Measurements from ENCODE around the gene SULT1C4. TPM values are rescaled to one million over a fixed set of nuclear protein-coding genes. Genes with fewer than 3 reads are reported as not detected.

The SULT1C4 gene
- polyA plus RNA-seq, 1 donor from 2014 or later, result not detected

GRCh38 chr2:108412995-108413710, 35.4 kb downstream of the SULT1C4 start:
- H3K27me3 ChIP-seq (ENCODE audit: insufficient read depth, low read depth, low read length), result no peaks in the 10 kb centered on the region
- no peak overlapping the region for H3K4me2 ChIP-seq (ENCODE audit: low read length)
- H3K27ac ChIP-seq (ENCODE audit: low read length), result no peak overlapping the region

DNA sequence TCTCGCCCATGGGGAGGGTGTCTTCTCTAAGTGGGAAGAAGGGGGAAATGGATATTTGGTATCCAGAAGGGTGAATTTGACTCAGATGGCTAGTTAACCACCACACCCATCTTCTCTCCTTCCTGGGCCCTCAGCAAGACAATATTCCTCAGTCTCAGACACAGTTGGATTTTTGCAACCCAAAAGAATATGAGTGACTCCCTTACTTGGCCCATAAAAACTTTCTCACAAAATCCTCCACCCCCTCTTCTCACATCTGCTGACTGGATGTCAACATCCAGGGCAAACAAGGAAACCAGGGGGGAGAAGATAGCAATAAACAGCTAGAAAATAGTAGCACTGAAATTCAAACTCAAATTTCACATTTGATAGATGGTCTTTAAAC, 35.9 kb downstream of the SULT1C4 start:
- H4K20me1 ChIP-seq (ENCODE audit: insufficient read depth), result no peaks in the 10 kb centered on the region
- no peaks in the 10 kb centered on the region for H3K27me3 ChIP-seq (ENCODE audit: insufficient read depth, low read depth, low read length)
- H3K4me3 ChIP-seq (ENCODE audit: low read length), result no peak overlapping the region
- no peak overlapping the region for H3K4me2 ChIP-seq (ENCODE audit: low read length)
- no peak overlapping the region for H3K9ac ChIP-seq (ENCODE audit: low read length)
- H2AFZ ChIP-seq (ENCODE audit: low read depth, low read length), result no peak overlapping the region
- H3K9me2 ChIP-seq (ENCODE audit: insufficient read depth, low read length), result no peaks in the 10 kb centered on the region
- H3K36me3 ChIP-seq (ENCODE audit: insufficient read depth, low read length), result no peaks in the 10 kb centered on the region
- no peaks in the 10 kb centered on the region for H3K79me2 ChIP-seq (replicated peaks; ENCODE audit: insufficient read depth, low read length)
- H3F3A ChIP-seq (ENCODE audit: insufficient read depth, low read length, poor library complexity, severe bottlenecking), result no peaks in the 10 kb centered on the region
- H3K9me3 ChIP-seq (ENCODE audit: low read length), result no peaks in the 10 kb centered on the region
- no peak overlapping the region for H3K27ac ChIP-seq (ENCODE audit: low read length)
- TF ChIP-seq POLR2AphosphoS5 (IDR thresholded peaks at IDR 0.05) (no peak), EZH2 (IDR thresholded peaks at IDR 0.05; ENCODE audit: borderline replicate concordance, insufficient read depth, low read length, poor library complexity, severe bottlenecking) (no peak), MXI1 (conservative IDR thresholded peaks at IDR 0.05; ENCODE audit: poor library complexity, severe bottlenecking) (no peak), SMC3 (conservative IDR thresholded peaks at IDR 0.05; ENCODE audit: poor library complexity) (no peak), TAF1 (IDR thresholded peaks at IDR 0.05; ENCODE audit: low read depth) (no peak), EP300 (conservative IDR thresholded peaks at IDR 0.05; ENCODE audit: poor library complexity, severe bottlenecking) (no peak), RAD21 (conservative IDR thresholded peaks at IDR 0.05) (no peak)
- TF ChIP-seq, protein P1, sequence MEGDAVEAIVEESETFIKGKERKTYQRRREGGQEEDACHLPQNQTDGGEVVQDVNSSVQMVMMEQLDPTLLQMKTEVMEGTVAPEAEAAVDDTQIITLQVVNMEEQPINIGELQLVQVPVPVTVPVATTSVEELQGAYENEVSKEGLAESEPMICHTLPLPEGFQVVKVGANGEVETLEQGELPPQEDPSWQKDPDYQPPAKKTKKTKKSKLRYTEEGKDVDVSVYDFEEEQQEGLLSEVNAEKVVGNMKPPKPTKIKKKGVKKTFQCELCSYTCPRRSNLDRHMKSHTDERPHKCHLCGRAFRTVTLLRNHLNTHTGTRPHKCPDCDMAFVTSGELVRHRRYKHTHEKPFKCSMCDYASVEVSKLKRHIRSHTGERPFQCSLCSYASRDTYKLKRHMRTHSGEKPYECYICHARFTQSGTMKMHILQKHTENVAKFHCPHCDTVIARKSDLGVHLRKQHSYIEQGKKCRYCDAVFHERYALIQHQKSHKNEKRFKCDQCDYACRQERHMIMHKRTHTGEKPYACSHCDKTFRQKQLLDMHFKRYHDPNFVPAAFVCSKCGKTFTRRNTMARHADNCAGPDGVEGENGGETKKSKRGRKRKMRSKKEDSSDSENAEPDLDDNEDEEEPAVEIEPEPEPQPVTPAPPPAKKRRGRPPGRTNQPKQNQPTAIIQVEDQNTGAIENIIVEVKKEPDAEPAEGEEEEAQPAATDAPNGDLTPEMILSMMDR (IDR thresholded peaks at IDR 0.05; ENCODE audit: poor library complexity, severe bottlenecking), result no peak
- TF ChIP-seq, protein P2, sequence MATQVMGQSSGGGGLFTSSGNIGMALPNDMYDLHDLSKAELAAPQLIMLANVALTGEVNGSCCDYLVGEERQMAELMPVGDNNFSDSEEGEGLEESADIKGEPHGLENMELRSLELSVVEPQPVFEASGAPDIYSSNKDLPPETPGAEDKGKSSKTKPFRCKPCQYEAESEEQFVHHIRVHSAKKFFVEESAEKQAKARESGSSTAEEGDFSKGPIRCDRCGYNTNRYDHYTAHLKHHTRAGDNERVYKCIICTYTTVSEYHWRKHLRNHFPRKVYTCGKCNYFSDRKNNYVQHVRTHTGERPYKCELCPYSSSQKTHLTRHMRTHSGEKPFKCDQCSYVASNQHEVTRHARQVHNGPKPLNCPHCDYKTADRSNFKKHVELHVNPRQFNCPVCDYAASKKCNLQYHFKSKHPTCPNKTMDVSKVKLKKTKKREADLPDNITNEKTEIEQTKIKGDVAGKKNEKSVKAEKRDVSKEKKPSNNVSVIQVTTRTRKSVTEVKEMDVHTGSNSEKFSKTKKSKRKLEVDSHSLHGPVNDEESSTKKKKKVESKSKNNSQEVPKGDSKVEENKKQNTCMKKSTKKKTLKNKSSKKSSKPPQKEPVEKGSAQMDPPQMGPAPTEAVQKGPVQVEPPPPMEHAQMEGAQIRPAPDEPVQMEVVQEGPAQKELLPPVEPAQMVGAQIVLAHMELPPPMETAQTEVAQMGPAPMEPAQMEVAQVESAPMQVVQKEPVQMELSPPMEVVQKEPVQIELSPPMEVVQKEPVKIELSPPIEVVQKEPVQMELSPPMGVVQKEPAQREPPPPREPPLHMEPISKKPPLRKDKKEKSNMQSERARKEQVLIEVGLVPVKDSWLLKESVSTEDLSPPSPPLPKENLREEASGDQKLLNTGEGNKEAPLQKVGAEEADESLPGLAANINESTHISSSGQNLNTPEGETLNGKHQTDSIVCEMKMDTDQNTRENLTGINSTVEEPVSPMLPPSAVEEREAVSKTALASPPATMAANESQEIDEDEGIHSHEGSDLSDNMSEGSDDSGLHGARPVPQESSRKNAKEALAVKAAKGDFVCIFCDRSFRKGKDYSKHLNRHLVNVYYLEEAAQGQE (IDR thresholded peaks at IDR 0.05; ENCODE audit: borderline replicate concordance), result no peak

More at GRCh38 chr2:108412995-108413710, 35.4 kb downstream of the SULT1C4 start:
- Histone ChIP-seq H3K36me3 (ENCODE audit: insufficient read depth, low read length) (no peaks in the 10 kb centered on the region), H3K4me3 (ENCODE audit: low read length) (no peak overlapping the region), H3K79me2 (replicated peaks; ENCODE audit: insufficient read depth, low read length) (no peaks in the 10 kb centered on the region), H3F3A (ENCODE audit: insufficient read depth, low read length, poor library complexity, severe bottlenecking) (no peaks in the 10 kb centered on the region), H3K9me2 (ENCODE audit: insufficient read depth, low read length) (no peaks in the 10 kb centered on the region), H4K20me1 (ENCODE audit: insufficient read depth) (no peaks in the 10 kb centered on the region), H3K9ac (ENCODE audit: low read length) (no peak overlapping the region), H3K9me3 (ENCODE audit: low read length) (no peaks in the 10 kb centered on the region), H2AFZ (ENCODE audit: low read depth, low read length) (no peak overlapping the region)
- TF ChIP-seq EZH2 (IDR thresholded peaks at IDR 0.05; ENCODE audit: borderline replicate concordance, insufficient read depth, low read length, poor library complexity, severe bottlenecking) (no peak), SMC3 (conservative IDR thresholded peaks at IDR 0.05; ENCODE audit: poor library complexity) (no peak), RAD21 (conservative IDR thresholded peaks at IDR 0.05) (no peak), MXI1 (conservative IDR thresholded peaks at IDR 0.05; ENCODE audit: poor library complexity, severe bottlenecking) (no peak), POLR2AphosphoS5 (IDR thresholded peaks at IDR 0.05) (no peak), TAF1 (IDR thresholded peaks at IDR 0.05; ENCODE audit: low read depth) (no peak), EP300 (conservative IDR thresholded peaks at IDR 0.05; ENCODE audit: poor library complexity, severe bottlenecking) (no peak)
- TF ChIP-seq, protein P2 (IDR thresholded peaks at IDR 0.05; ENCODE audit: borderline replicate concordance), result no peak
- TF ChIP-seq, protein P1 (IDR thresholded peaks at IDR 0.05; ENCODE audit: poor library complexity, severe bottlenecking), result no peak

All from neural cell (in vitro differentiated cells).